ENCODE data around the gene PLCB1.

PLCB1 gene

DNA sequence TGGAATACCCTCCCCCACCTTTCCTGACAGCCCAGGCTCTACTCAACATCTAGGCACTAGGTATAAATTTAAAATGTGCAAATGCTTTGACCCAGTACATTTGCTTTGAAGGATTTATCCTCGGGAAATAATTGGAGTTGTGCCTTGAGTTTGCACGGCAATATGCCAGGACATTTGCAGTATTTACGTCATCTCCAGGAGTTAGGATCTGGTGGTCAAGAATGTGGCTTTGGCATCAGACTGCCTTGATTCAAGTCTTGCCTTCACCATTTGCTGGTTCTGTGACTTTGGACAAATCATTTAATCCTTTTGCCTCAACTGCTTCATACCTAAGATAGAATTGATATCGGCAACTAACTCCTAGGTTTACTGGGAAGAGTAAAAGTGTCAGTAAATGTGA, 169.6 kb downstream of the PLCB1 start:
- DNase-seq (ENCODE audit: low read depth), result no peak

DNA sequence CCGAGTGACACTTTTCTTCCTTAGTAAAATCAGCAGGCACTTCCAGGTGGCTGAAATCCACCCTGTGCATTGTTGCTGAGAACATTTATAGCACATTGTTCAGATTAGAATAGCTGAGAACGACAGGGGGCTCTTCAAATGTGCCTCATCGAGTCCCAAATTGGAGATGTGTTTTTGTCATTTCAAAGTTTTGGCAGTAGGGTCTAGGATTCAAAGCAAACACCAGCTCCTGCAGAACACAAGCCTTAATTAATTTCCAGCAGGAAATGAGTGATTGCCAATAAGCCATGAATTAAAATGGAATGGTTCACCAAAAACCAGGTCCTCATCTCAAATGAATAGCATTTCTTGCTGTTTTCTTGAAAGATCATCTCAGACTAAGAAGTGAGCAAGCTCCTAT, 171.6 kb downstream of the PLCB1 start:
- no peak for DNase-seq (ENCODE audit: low read depth)

DNA sequence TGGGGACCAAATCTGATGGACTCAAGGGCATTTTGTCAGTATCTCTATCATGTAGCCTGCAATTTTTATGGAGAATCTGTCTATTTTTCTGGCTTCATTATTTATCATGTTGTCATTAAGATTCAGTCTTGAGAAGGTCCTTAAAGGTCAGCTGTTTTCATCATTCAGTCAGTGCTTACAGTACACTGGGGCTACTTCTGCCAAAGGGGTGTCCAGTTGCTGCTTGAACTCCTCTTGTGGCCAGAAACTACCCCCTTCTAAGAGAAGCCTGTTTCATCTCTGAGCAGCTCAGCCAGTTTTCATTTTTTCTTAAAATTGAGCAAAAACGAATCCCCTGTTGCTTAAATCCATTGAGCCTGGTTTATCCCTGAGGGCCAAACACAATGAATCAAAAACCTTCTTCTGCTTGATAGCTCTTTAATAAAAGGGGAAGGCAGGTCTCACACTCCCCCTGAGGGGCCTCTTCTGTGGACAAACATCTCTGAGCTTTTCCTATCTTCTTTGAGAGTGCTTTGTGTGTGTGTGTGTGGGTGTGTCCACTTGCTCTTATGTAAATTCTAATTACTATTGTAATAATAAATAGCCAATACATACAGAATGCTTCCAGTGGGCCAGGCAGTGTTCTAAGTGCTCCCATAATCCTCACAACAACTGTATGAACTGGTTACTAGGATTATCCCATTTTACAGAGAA, 172.2 kb downstream of the PLCB1 start:
- DNase-seq (ENCODE audit: low read depth), result no peak

DNA sequence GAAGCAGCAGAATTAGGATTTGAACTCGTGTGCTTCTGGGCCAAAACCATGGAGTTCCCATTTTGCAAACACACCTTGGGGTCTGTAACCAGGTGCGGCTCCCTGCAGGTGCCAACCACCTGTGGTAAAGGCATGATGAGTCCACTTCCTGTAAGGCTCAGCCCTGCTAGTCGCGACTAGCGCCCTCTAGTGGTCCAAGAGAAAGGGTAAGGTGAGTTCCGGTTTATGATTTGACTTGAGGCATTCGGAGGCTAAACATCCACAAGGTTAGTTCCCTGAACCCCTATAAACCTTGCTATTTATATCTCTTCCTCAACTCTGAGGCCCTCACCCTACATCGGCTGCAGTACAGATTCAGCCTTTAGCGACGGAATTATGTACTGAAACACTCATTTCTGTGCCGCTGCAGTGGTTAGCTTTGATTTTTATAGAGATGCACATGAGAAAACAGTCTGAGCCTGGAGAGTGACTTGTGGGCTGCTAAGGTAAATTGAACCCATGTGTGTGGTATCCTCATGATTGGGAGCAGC, 173.4 kb downstream of the PLCB1 start:
- DNase-seq (ENCODE audit: low read depth), result peak; percentile 60

DNA sequence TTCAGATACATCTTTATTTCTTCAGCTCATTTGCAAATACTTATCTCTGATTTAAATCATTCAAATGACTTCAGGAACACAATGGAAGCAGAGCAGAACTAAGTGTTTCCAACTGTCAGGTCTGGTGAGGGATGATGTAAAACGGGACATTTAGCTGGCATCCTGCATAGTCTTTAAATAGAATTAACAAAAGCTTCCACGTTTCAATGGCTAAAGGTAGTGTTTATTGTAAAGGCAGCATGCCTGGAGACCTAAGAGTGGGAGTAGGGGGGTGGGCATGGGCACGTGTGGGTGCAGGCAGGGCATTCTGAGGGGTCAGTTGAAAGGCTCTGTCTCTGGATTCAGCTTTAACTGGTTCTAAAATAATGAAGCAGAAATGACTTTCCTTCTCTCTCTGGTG, 174.9 kb downstream of the PLCB1 start:
- DNase-seq (ENCODE audit: low read depth), result no peak

DNA sequence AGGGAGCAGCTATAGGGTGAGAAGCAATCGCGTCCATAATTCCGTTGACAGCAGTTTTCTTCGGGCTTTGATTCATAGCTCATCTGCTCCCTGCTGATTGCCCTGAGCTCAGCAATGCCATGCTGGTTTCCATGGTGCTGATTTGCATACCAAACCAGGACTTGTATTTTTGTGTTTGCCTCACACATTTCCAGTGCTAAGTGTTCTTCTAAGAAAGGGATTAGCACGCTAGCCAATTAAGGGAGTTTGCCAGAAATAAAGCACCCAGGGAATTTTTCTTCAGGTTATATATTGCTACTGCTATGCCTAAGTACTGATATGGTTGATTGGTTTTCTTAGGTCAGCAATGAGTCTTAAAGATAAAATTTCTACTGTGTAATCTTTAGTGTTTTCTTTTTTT, 177.6 kb downstream of the PLCB1 start:
- no peak for DNase-seq (ENCODE audit: low read depth)

DNA sequence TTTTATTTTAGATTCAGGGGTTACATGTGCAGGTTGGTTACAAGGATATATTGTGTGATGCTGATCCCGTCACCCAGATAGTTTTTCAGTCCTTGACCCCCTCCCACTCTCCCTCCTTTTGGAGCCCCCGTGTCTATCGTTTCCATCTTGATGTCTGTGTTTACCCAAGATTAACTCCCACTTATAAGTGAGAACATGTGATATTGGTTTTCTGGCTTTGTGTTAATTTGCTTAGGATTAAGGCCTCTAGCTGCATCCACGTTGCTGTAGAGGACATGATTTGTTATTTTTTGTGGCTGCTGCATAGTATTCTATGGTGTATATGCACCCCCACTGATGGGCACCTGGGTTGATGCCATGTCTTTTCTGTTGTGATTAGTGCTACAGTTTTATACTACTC, 178.6 kb downstream of the PLCB1 start:
- no peak for DNase-seq (ENCODE audit: low read depth)

DNA sequence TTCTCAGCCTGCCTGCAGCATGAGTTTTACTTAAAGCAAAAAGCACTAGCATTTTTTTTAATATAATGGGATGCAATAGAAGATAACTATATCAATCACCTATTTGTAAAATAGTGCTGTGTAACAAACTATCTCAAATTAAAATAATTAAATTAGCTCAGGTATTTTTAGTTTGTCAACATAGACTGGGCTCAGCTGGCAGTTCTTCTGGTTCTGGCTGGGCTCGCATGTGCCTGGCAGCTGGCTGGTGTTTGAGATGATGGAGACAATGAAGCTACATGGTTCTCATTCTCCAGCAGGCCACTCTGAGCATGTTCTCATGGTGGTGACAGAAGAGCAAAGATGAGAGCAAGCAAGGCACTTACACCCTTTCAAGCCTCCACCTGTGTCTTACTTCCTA, 181.0 kb downstream of the PLCB1 start:
- no peak for DNase-seq (ENCODE audit: low read depth)

DNA sequence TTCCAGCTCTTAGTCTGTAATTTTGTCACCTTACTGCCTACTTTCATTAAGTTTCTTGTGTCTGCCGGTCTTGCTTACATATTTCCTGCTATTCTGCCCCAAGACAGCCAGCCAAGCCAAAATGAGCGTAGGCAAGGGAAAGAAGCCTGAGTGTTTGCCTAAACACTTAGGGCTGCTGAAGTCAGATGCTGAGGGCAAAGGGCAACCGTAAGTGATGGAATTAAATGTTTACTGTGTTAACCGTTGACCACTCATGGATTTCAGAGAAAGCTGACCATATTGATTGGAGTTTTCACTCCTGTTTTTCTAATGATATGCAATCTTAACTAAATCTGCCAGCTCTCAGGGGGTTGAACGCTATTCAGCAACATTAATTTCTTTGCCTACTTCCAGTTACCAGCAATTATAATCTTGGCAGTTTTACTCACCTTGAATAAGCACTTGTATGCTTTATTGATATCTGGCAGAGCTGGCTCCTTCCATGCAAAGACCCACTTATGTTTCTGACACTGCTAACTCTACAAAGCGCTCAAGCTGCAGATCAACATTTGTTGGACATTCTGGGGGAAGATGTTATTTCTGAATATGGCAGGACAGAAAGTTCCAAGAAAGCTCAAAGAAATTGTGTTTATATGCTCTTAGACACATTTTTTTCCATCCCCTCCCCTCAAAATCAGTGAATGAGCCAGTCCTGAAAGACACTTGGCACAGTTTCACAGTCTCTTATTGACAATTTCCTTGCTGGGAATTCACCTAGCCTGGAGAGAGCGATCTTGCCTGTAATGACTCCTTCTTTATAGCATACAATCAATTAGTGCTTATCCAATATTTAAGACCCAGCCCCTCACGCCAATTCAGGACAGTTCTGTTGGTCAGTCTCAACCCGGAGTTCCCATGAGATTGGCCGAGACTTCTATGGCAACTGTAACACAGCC, 183.8 kb downstream of the PLCB1 start:
- no peak for DNase-seq (ENCODE audit: low read depth)

DNA sequence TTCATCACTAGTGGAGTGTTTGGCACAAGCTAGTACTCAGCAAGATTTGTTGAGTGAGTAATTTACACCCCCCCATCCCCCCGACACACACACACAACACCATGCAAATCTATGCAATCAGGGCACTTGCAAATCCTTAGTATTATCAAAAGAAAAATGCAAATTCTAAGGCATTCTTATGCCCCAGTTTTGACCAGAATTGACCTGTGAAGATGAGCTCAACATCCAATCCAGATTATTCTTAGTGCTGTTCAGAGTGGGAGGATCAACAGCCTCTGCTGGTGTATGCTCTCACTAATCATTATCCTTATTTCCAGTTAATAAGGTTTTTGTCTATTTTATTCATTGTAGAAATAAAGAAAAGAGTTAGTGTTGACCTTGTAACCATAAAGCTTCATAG, 185.4 kb downstream of the PLCB1 start:
- DNase-seq (ENCODE audit: low read depth), result no peak

DNA sequence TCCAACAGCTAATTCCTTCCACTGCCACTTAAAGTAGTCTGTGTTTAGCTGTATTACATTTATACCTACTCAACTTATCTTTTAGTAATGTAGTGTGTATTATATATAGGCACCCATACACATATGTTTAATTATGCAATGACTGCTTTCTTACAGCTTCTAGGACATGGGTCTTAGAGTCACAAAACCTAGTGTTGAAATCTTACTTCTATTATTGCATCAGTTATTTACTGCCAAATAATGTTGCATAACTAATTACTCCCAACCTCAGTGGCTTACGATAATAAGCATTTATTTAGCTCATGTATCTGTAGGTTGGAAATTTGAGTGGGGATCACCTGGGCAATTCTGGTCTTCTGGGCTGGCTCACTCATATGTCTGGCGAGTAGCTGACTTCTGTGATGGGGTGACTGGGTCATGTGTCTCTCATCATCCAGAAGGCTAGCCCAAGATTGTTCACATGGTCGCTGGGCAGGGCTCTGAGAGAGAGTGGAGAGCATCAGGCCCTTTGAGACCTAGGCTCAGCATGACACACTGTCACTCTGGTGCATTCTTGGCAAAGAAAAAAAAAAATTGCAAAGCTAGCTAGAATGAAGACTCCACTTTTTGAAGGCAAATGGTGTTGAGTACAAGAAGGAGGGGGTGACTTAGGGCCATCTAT, 187.0 kb downstream of the PLCB1 start:
- DNase-seq (ENCODE audit: low read depth), result no peak

DNA sequence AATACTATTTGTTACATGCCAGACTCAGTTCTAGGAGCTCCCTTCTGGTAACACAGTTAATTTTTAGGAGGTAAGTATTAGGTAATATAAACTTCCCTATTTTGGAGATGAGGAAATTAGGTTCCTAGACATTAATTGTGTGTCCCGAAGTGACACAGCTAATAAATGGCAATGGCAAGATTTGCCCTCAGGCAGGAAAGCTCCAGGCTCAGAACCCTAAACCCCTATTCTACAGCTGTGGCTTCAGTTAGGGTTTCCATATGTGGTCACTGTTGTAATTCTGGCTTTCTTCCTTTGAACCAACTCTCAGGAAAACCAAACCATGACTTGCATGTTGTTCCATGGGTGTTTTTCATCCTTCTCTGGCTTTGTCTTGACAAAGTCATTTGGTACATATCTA, 188.2 kb downstream of the PLCB1 start:
- no peak for DNase-seq (ENCODE audit: low read depth)

DNA sequence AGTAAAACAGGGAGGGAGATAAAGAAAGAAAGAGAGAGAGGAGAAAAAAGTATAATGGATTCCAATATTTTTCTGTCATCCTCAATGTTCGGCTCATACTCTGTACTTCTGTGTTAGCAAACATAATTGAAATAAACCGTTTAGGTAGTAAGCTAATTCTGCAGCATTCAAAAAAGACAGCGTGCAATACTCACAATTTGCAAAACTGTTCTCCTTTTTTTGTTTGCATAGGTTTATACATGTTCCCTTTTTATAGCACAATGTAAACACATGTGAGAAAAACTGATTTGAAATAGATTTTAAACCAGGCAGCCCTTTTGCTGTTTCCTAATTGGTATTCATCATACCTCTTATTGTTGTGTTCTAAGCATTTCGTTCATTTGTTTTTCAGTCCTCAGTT, 188.9 kb downstream of the PLCB1 start:
- no peak for DNase-seq (ENCODE audit: low read depth)

DNA sequence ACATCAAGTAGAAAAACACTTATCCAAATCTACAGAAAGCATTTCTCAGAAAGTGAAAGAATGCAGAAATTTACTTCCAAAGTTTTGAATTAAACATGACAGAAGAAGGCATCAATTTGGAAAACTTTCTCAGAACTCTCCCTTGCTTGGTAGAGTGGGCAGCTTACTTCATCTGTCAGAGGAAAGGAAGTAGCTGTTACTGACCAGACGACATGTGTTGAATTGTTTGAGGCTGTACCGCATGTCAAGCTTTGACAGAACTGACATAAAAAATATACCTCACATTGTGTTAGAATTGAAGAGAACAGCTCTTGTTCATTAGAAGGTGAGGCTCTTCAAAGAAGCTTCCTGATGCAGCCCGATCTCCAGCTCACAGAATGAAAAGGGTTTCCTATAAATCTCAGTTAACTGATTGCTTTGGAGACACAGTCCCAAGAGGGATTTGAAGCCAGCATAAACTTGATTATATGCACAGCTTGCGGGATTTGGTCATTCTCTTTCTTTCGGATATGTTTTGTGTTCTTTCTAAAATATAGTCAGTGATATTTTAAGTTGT, 190.7 kb downstream of the PLCB1 start:
- DNase-seq (ENCODE audit: low read depth), result no peak

DNA sequence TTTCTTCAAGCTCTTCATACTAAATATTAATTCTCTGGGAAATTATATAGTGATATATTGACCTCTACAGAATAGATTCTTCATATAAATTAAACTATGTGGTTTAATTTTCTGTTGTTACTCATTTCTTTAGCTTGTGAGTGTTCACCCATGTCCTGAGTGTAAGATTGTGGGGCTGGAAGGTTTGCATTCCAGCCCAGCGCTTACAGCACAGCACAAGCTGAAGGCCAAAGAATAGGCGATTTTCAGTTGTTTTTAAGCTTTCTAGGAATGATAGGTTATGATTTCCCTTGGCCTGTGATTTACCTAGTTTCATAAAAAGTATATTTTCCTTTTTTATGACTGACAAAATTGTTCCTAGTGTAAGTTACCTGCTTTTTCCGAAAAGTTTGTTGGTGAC, 194.1 kb downstream of the PLCB1 start:
- no peak for DNase-seq (ENCODE audit: low read depth)

DNA sequence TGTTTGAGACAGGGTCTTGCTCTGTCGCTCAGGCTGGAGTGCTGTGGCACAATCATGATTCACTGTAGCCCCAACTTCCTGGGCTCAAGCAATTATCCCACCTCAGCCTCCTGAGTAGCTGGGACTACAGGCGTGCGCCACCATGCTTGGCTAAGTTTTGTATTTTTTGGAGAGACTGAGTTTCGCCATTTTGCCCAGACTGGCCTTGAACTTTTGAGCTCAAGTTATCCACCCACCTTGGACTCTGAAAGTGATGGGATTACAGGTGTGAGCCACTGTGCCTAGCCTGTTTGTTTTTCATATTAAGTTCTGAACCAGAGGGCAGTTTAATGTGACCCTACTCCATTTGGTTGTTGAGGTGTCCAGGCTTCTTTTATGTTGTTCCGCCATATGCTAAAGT, 194.8 kb downstream of the PLCB1 start:
- DNase-seq (ENCODE audit: low read depth), result no peak

DNA sequence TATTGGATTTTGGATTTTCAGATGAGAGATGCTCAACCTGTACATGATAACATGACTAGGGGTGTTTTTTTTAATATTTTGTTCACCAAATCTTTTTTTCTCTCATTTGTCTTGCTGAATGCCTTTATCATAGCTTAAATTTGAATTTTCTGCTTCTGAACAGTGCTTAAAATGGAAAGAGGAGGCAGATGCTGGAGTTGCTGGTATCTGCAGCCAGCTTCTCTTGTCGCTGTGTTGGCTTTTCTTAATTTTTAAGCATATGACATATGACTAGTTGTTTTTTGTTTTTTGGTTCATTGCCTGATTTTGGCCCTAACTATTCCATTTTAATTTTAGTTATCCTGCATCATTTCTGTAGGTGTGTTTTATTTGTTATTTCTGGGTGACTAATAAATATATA, 196.1 kb downstream of the PLCB1 start:
- DNase-seq (ENCODE audit: low read depth), result no peak

DNA sequence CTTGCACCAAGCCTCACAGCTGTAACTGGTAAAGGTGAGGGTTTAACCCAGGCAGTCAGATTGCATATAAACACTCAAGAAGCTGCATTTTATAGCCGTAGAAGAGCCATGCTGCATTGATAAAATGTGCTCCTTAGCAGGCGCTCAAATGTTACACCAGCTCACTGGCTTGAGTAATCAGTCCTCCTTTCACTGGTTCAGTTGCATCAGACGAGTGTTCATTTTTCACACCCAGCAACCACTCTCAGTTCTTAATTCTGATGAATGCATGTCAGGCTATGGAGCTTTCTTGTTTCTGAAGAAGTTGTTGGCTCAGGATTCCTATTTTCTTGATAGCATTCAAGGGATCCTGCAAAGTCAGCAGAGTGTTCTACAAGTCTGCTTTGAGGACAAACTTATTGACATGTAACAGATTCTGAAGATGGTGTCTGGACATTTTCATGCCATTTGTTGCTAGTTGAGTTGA, 198.3 kb downstream of the PLCB1 start:
- no peak for DNase-seq (ENCODE audit: low read depth)

DNA sequence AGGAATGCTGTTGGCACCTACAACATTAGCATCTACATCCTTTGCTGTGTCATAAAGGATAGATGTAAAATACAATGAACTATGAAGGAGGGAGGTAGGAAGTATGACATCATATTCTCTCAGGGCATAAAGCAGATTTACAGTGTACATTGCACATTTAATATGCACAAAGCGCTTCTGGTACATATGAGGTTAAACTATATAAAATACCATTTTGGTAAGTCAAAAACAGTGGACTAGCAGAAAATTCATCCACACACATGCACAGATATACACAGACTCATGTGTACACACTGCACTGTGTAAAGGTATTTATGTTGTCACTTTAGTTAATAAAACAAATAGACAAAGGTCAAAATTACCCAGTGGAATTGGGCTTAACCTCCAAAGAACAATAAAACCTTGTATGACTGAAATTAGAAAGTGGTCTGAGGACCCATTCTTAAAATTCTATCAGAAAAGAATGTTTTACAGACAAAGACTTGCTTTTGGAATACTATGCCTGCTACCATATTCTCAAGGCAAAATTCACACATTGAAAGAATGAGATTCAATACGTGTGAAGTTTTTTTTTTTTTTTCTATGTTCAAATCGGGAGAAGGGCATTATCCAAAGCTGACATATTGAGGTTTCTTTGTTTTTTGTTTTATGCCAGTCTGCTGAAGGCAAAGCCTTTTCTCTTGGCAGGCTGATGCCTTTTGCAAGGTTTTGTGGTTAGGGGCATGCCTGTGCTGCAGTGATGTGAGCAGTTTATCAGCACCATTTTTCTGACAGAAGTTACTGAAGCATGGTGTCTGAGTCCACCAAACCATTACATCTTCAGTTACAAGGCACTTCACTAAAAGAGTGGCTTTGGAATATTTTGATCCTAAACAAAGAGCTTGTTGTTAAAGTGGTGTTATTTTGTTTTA, 199.0 kb downstream of the PLCB1 start:
- no peak for DNase-seq (ENCODE audit: low read depth)

DNA sequence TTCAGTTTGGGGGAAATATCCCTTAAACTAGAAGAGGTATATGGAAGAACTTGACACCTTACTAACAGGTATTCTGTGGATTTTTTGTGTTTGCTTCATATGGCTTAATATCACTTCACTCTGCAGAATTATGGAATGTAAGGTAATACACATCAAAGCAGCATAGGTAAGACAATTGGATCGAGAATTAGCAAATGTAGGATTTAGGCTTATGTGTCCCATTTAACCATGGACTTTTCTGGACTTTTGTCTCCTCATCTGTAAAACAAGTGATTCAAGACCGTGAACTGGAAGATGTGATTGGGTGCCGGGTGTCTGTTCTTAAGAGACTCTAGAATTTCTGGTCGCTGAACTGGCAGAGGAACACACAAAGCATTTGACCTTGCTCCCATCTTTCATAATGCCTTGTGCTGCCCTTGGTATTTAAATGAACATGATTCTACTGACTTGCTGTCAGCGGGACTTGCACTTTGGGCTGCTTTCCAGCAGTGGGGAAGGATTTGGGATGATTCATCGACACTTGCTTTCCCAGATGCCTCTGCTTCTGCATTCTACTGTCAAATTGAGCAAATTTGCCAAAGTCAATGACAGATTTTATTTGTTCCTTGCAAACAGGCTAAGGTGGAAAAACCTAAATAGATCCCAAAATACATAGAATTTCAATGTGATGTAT, 199.8 kb downstream of the PLCB1 start:
- no peak for DNase-seq (ENCODE audit: low read depth)

DNA sequence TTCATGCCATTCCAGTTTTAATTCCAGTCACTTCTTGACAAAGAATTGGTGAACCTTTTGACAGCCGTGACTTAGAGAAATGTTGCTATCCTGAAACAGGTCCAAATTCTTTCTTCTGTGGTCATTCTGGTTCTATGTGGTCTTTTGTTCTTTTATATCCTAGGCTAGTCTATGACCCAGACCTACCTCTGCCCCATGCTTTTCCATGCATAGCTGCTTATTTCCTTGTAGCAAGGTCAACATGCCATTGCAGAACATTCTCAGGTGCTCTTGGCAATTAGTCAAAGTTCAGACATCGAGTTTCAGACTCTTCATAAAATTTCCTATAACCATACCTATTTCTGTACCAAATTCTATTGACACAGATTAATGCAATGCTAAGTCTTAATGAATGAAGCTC, 202.6 kb downstream of the PLCB1 start:
- DNase-seq (ENCODE audit: low read depth), result no peak
